ENCODE results near the gene SART3.

The SART3 gene

DNA sequence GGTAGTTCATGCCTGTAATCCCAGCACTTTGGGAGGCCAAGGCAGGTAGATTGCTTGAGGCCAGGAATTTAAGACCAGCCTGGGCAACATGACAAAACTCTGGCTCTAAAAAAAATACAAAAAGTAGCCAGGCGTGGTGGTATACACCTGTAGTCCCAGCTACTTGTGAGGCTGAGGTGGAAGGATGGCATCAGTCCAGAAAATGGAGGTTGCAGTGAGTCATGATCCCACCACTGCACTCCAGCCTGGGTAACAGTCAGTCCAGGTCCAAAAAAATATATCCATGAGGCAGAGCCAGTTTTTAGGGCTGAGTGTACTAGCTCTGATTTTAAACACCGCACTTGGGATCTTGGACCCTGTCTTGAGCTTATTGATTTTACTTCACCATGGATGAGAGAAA is 76.5 kb downstream of the SART3 start:
- no peak for DNase-seq (ENCODE audit: low spot score)

DNA sequence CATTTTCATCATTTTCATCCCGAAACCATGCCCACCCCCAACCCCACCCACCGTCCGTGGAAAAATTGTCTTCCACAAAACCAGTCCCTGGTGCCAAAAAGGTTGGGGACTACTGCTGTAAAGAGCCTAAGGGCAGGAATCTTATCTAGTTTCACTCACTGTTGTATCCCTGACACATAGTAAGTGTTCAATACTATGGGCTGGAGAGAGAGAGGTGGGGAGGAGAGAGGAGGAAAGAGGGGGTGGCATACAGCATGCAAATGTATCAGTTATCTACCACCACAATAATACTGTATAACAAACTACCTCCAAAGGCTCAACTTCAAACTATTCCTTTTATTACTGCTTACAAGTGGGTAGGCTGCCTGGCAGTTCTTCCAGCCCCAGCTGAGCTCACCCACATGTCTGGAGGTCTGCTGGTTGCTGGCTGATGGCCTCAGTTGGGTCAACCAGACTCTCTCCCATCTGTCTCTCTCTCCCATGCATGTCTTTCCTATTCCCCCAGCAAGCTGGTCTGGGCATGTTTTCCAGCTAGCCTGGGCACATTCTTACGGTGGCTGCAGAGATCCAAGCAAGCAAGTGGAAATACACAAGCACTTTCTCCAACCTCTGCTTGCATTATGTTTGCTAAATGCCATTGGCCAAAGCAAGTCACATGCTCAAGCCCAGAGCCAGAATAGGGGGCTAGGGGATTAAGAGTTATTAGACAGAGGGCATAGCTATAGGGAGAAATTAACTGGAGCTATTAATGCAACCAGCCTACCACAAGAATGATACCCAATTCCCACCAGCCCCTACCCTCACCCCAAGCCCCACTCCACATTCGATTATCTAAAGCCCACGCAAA is 77.5 kb downstream of the SART3 start:
- no peak for DNase-seq (ENCODE audit: low spot score)

DNA sequence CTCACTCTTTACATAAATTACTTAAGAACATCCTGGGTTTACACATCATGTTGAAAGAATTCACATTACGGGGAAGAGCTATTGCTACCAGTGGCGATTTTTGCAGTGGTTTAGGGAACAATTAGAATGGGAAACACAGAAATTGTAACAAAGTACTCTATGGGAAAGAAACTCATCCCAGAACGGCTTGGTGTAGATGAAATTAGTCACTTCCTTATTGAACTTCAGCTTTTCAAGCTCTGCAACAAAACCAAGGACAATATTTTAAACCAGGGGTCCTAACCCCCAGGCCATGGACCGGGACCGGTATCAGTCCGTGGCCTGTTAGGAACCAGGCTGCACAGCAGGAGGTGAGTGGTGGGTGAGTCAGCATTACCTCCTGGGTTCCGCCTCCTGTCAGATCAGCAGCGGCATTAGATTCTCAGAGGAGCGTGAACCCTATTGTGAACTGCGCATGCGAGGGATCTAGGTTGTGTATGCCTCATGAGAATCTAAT is 78.2 kb downstream of the SART3 start:
- peak; percentile 36 for DNase-seq (ENCODE audit: low spot score)

DNA sequence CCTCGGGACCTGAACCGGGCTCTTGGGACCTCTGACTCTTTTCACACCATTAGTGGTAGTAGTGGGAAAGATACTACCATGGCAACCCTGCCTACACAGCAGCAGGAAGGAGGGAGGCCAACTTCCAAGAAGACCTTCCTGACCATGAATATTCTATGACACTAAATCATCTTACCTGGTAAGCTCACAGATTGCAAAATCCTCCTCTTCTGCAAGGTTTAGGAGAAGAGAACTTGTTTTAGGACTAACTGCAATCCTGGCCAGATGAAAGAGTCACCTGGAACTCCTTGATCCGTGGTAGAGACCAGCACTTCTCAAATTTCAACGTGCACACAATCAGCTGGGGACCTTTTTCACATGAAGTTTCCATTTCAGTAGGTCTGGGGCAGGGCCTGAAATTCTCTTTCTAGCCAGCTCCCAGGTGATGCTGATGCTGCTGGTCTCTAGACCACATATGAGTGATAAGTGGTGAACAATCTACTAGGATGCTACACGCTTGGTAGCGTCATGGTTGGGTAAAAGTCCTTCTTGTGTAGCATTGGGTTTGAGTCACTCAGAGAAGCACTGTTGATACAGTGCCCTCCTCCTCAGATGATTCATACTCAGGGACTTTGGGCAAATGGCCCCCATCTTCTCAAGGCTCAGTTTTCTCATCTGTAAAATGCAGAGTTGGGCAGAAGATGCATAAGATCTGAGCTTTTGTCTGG is 81.5 kb downstream of the SART3 start:
- no peak for DNase-seq (ENCODE audit: low spot score)

DNA sequence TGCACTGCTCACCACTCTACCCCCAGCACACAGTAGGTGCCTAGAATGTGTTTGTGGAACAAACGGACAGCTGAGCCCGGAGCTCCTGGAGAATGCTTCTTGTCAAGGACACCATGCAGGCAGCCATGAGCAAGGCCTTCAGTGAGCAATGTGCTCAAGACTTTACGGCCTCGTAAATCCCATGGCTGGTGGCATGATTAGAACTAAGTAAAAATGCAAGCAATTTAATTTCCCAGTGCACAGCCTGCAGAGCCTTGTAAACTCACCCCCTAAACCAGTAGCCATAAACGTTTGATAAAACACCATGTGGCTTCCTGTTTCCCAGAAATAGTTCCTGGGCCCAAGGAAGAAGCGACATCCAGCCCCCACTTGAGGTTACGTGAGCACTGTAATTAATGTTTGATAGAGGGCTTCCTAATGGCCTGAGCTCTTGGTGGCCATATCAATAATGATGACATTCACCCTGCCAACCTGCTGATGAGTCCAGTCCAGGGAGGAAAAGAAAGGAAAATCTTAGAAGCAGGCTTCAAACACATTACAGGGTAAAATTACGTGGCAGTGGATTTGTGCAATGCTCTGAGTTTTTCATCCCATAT is 82.3 kb downstream of the SART3 start:
- no peak for DNase-seq (ENCODE audit: low spot score)

DNA sequence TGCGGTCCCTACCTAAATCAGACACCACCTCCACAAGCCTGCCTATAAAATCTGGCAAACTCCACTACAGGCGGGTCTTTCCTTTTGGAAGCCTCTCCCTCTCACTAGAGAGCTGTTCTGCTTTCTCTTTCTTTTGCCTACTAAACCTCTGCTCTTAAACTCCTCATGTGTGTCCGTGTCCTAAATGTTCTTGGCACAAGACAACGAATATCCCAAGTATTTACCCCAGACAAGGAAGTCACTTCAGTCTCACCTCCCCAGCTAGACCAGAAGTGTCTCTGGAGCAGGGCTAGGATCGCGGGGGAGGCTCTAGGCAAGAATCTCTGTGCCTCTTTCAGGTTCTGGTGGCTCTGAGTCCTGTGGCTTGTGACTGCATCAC is 83.1 kb downstream of the SART3 start:
- DNase-seq (ENCODE audit: low spot score), result no peak

DNA sequence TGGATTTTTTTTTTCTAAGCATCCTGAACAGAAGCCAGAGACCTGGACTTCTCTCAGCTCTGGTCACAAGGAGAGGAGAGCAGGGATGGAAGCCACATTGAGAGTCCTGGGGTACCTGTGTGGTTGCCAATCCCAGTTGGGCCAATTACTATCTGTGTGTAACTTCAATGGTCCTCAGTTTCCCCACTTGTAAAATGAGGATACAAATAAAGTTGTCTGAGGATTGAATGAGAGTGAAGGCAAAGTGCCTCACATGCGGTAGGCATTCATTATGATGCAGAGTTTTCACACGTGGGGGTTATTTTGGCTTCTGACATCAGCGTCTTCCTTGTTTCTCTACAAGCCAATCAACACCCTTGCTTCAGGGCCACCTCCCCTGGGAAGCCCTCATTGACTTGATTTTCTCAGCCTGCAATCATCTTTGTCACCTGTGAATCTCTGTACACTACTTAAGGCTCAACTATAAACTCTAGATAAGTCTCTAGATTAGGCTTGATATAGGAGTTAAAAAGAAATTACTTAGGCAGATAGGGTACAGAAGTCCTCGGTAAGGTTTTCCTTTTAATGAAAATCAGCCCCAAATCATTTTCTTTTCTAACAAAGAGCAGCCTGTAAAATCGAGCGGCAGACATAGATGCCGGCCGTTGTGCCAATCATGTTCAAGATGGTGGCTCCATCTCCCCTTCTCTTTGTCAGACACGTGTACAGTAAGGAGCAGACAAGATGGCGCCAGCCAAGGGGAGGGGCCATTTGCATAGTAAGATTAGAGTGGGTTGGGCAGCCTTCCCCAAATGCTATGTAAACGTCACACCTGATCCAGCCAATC is 83.7 kb downstream of the SART3 start:
- DNase-seq (ENCODE audit: low spot score), result no peak

DNA sequence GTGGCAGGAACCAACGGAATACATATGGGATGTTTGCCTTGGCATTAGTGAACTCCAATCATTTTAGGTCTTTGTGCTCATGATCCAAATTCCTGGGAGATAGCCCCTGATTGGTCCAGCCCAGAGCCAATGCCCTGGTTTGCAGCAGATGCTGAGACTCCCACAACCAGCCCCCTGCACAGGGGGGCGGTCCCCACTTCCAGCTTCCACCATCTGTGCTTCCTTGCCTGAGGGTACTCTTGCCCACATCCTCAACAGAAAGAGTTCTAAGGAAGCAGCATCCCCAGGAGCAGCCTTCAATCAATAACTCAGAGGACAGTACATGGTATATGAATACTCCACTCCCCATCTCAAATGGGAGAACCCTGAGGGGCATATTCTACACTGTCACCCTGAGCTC is 85.6 kb downstream of the SART3 start:
- DNase-seq (ENCODE audit: low spot score), result no peak

DNA sequence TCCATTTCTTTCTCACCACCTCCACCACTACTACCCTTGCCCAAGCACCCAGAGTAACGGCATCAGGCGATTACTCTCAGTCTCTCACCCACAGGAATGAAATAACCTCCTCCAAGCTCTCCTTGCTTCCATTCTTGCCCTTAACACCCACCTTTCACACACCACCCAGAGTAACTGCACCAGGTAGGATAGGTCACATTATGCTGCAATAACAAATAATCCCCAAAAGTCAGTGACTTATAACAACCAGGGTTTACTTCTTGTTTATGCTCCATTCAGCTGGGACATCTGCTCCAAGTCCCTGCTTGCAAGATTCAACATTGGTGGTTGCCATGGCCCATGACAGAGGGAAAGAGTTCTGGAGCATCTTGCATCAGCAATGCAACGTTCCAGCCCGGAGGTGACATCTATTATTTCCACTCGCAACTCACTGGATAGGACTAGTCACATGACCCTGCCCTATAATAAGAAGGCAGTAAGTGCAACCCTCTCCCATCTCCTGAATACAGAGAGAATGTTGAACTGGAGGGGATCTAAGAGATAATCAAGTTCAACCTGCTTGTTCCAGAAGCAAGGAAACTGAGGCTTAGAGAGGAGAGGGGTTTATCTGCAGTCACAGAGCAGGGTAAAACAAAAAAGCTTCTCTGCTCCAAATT is 87.4 kb downstream of the SART3 start:
- DNase-seq (ENCODE audit: low spot score), result no peak
